HL-60 (cell line): ENCODE results near the gene CTCF.

Source experiments
- GABPA ChIP-seq: IDR thresholded peaks from 2 replicates; pipeline ENCODE4 v1.6.1; 2012; ENCODE audit warnings: low read depth
- POLR2AphosphoS5 ChIP-seq: IDR thresholded peaks from 2 replicates; pipeline ENCODE4 v1.6.1; 2012; ENCODE audit warnings: low read depth
- TF ChIP-seq, protein P1 (sequence below): IDR thresholded peaks from one replicate; pipeline ENCODE4 v1.5.1; 2011; ENCODE audit warnings: low read length, control low read depth, inconsistent platforms; ENCODE audit not compliant: insufficient read depth

DNA sequence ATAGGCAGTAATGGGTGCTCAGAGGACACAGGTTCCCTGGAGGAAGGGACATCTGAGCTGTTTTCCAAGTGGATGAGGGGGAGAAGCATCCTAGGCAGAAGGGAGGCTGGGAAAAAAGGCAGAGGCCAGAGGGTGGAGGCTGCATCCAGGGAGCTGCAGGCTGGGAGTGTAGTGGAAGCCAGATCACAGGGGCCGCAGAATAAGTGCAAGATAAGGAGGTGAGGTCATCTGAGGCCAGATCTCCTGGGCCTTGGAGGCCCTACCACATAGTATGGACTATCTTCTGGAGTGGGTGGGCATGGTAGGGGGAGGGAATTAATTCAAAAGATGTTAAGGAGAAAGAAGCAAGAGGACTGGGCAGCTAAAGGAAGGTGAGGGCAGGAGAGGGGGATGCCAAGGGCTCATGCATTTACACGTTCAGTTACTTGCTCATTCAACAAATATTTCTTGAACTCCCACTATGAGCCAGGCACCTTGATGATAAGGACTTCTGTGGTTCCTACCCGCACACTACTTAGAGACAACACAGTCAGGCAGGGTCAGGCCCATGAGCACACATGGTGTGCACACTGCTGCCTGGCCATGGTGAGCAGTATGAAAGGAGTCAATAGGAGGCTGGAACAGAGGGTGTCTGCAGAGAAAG lies 36.1 kb upstream of the CTCF start:
- TF ChIP-seq, protein P1, sequence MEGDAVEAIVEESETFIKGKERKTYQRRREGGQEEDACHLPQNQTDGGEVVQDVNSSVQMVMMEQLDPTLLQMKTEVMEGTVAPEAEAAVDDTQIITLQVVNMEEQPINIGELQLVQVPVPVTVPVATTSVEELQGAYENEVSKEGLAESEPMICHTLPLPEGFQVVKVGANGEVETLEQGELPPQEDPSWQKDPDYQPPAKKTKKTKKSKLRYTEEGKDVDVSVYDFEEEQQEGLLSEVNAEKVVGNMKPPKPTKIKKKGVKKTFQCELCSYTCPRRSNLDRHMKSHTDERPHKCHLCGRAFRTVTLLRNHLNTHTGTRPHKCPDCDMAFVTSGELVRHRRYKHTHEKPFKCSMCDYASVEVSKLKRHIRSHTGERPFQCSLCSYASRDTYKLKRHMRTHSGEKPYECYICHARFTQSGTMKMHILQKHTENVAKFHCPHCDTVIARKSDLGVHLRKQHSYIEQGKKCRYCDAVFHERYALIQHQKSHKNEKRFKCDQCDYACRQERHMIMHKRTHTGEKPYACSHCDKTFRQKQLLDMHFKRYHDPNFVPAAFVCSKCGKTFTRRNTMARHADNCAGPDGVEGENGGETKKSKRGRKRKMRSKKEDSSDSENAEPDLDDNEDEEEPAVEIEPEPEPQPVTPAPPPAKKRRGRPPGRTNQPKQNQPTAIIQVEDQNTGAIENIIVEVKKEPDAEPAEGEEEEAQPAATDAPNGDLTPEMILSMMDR, result no peak
- no peak for TF ChIP-seq POLR2AphosphoS5
- no peak for TF ChIP-seq GABPA
